Stimulated activated CD4-positive, alpha-beta T cell treated with anti-CD3 and anti-CD28 coated beads, Interleukin-2, amount 100 ng/mL, for 24 hours (primary cell): ENCODE data around the gene DNAJC17.

Experiments used
- DNase-seq, 2 donors: peaks; one replicate each; pipeline ENCODE4 v3.0.0-alpha.2; 2020

DNAJC17 gene

GRCh38 chr15:40763801-40764628 lies 43.3 kb downstream of the DNAJC17 start, which contains the start of gene GCHFR:
Gene GCHFR (plus strand): TSS chr15:40764068. CDS start chr15:40764181, 113 bp downstream.
- peak; percentile 70 to 75 for DNase-seq

DNA sequence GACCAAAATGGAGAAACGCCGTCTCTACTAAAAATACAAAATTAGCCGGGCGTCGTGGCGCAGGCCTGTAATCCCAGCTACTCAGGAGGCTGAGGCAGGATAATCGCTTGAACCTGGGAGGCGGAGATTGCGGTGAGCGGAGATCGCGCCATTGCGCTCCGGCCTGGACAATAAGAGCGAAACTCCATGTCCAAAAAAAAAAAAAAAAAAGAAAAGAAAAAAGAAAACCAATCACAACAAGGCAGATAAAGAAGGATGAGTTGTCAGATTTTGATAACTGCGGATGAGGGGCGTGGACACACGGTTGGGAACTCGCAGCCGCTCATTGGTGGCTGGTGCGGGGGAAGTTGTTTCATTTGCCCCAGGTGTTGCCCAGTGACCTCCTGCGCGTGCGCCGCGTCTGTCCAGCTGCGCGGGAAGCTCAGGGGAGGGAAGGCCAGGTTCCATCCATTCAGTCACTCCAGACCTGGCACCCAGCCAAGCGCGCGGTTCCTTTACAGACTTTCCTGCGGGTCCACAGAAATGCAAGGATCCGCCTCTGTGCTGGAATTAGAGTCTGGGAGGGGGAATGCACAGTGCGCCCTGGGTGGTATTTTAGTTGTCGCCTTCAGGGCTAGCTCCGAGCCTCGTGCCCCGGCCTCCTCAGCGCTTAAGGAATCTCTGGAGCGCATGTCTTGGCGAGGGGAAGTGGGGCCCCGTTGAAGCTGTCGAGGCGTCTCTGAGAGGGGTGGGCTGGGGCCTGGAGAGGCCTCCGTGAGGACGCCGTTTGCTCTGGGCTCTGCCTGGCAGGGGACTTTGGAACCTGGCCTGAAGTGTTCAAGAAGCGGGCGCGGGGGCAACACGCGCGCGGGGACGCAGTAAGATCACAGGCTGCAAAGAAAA lies 44.1 kb downstream of the DNAJC17 start:
- peak; percentile 54 to 65 for DNase-seq

- no peak for DNase-seq
Measured at GRCh38 chr15:40759961-40760360, 47.3 kb downstream of the DNAJC17 start.

- DNase-seq: no peak
Measured at GRCh38 chr15:40756938-40757337, 50.3 kb downstream of the DNAJC17 start.

DNA sequence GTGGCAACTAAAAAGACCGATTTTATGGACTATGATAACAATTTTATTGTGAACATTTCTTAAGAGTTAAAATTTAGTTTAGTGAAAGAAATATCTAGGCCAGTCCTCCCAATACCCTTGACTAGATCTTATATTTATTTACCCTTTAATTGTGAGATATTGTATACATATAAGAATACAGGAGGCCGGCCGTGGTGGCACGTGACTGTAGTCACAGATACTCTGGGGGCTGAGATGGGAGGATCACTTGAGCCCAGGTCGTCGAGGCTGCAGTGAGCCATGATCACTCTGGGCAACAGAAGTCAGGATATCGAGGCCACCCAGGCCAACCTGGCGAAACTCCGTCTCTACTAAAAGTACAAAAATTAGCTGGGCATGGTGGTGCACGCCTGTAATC lies 51.5 kb downstream of the DNAJC17 start:
- peak in 1 of 2 donors; percentile 20 for DNase-seq

DNA sequence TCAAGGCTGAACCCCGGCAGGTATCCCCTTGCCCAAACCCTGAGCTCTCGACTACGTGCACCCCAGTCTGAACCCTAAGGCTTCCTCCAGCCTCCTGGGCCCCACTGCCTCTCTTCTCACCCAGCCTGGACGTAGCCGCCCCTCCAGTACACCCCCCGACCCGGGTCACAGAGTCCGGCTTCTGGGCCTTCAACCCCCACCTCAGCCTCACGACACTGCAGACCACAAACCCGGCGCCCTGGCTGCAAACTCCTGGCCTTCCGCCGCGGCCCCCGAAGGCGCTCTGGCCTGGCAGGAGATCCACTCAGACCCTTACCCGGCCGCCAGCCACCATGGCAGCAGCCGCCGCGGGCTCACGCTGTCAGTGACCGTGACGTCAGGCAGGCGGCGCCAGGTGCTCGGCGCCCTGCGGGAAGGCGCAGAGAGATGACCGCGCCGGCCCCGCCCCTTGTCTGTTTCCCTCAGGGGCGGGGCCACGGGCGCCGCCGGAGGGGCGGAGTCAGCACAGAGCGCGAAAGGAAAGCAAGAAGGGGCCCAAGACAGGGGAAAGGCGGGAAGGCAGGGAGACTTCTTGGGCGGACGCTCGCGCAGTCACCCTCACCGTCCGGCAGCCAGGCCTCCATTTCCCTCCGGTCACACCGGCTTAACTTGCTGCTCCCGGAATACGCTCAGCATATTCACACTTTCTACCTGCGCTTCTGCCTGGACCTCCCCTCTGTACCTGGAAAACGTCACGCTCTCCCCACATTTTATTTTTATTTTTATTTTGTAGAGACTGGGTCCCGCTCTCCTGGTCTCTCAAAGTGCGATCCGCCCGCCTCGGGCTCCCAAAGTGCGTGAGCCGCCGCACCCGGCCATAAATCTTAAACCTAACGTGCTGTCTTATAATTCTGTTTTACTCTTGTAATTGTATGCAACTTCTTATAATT lies 52.1 kb downstream of the DNAJC17 start, which contains the start of gene RMDN3:
Gene RMDN3, minus strand, starts transcription at position 372 of the 929 bp plus-strand sequence. CDS start 471 bp downstream, outside the sequence.
- DNase-seq: peak; percentile 94 to 96

GRCh38 chr15:40754574-40754882 lies 52.7 kb downstream of the DNAJC17 start:
- peak in 1 of 2 donors; percentile 20 for DNase-seq

DNA sequence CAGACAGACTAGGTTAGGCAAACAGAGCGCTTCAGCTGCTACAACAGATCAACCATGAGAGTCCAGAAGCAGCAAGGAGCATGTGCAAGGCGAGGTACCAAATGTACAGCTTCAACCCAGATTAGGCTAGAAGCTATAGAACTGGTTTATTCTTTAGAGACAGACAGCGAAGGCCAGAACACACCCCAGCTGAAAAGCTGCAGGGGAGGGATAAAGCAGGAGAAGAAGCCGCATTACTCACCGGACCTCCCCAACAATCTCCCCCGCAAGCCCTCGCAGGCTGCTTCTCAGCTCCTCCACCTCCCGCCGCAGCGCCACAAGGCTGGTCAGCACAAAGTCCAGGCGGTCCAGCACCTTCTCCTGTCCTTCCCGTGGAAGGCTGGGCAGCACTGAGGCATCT lies 55.5 kb downstream of the DNAJC17 start:
- no peak for DNase-seq

DNA sequence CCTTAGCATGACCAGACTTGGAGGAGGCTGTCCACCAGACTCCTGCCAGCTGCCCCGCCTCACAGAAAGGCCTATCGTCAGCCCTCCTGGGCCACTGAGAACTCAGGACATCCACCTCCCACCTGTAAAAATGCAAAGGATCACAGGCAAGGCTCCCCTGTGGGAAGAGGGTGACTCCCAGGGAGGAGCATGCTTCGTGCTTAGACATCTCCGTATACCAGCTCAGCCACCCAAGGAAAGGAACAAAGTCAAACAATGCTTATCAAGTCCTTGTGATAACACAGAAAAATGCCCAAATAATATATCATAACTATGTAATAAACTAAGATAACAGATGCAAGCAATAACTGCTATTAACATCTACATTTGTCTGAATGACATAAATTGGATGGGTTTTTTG lies 56.4 kb downstream of the DNAJC17 start:
- no peak for DNase-seq

DNA sequence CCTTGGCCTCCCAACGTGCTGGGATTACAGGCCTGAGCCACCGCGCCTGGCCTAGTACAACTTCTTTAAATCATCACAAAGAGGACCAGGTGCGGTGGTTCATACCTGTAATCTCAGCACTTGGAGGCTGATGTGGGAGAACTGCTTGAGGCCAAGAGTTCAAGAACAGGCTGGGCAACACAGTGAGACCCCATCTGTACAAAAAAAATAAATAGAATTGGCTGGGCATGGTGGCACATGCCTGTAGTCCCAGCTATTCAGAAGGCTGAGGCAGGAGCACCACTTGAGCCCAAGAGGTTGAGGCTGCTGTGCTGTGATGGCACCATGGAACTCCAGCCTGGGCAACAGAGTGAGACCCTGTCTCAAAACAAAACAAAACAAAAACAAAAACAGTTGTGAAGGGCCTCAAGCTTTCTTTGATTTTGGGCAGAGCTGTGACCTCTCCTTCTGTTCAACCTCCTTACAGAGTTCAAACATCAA lies 58.1 kb downstream of the DNAJC17 start:
- DNase-seq: no peak

DNA sequence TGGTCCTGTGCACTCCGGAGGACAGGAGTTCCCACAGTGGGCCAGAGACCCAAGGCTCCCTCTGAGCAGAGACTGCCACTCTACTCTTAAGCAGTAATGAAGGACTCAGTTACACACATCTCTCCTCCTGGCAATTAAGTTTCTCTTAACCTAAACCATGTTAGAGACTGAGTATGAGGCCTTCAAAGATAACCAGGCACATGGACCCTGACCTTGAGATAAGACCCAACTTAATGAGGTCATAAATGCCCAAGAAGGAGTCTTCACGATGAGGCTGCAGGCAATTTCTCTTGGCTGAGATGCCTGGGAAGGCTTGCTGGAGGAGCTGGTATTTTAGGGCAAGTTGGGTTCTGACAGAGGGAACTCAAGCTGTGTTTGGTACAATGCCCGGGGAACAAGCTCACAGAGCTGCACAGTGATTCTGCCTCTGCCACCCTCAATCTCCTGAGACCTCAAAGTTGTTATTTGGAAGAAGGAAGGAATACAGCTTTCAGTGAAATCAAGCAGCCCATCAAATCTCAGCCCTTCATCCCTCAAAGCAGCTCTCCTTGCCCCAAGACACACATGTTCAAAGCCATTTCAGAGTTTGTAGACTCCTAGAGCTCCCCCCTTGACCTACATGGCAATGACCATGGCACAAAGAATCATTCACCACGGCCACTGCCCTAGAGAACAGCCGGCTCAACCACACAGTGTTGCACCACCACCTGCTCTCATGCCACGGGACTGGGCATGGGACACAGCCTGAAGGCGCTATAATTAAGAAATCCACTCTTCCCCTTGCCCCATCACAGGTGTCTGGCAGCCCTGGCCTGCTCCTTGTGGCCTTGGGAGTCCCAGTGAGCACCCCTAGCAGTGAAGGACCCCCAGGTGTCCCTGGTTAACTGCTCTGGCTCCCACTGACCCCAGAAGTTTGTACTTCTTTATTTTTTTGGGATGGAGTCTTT lies 59.3 kb downstream of the DNAJC17 start:
- DNase-seq: no peak

DNA sequence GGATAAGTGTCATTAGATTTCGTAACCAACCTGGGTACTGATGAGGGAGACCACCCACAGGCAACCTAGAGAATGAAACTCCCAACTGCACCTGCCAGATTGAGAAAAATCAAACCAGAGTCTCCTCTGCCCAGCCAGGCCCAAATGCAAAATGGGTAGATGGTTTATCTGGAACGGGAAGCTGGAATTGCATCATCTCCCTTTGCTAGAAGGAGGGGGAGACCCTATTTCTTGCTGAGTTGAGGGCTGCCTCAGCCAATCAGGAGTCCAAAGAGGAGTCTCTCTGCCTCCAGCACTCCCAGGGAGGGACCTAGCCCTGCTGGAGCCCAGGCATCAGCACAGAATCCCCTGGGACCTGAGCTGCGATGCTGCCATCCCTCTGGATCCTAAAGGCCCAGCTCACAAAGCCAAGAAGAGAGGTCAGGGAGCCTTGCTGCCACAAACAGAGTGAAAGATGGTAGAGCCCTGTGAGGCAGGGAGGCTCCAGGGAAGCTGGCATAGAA lies 60.3 kb downstream of the DNAJC17 start:
- DNase-seq: no peak

GRCh38 chr15:40744815-40745152 lies 62.5 kb downstream of the DNAJC17 start:
- no peak for DNase-seq

DNA sequence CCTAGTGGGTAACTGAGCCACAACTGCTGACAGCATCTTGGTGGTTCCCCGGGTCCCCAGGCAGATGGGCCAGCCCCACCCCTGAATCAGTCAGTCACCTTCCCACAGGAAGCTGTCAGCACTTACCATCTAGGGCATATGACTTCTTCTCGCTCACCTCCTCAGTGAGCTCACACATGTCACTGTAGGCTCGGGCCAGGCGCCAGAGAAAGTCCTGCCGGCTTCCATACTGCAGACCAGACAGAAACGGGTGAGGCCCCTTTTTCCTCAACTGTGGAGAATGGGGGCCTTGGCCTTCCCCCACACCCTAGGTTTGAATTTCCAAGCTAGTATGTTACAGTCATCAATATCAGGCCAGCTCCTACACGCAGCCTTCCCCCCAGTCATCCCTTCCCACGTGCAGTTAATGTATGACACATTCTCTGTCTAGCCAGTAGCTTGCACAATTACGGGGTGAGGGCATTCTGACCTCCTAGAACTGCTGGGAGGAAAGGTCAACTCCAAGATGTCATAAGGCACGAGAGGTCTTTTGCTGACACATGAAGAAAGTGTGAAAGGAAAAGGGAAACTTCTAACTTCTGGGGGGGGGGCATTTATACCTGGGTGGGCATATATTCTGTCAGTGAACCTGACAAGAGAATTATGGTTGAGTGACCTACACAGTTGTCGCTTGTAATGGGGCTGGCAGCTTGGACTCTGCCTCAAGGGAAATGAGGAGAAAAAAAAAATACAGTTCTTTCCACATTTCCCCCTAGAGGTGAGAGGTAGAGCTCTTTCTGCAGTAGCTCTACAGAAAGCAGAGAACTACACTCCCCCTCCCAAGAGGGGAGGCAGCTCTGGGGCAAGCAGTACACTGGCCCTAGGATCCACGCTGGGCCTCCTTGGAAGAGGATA lies 63.1 kb downstream of the DNAJC17 start:
- peak; percentile 59 to 63 for DNase-seq

GRCh38 chr15:40743485-40743901 lies 63.8 kb downstream of the DNAJC17 start:
- no peak for DNase-seq

DNA sequence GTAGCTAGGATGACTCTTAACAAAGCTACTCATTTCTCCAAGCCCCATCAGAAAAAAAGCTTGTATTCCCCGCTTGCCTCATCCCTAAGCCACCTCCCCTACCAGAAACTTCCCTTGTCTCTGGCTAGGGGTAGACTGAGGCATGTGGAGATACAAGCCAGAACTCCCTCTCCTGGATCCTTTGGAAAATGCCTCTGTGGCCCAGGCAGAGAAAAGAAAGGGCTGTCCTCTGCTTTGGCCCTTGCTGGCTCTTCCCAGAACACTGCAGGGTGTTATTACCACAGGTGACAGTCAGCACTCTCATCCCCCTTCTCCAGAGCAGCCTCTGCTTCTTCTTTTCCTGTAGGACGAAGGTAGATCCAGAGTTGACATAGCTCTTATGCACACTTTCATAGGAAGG lies 67.4 kb downstream of the DNAJC17 start:
- DNase-seq: no peak

GRCh38 chr15:40739047-40739446 lies 68.2 kb downstream of the DNAJC17 start:
- no peak for DNase-seq

GRCh38 chr15:40737048-40737447 lies 70.2 kb downstream of the DNAJC17 start:
- no peak for DNase-seq

DNA sequence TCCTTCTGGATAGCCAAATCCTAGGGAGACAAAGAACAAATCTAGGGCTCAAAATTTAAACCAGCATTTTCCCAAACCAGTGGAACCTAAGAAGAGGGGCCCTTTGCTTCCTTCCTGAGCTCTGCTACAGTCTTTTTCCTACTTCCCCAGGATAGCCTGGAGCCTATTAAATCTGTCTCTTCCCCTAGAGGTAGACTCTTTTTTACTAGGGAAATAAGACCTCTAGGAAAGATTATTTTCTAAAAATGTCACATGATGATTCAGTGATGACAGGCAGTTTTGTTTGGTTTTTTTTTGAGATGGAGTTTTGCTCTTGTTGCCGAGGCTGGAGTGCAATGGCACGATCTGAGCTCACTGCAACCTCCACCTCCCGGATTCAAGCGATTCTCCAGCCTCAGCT lies 70.7 kb downstream of the DNAJC17 start:
- DNase-seq: no peak

DNA sequence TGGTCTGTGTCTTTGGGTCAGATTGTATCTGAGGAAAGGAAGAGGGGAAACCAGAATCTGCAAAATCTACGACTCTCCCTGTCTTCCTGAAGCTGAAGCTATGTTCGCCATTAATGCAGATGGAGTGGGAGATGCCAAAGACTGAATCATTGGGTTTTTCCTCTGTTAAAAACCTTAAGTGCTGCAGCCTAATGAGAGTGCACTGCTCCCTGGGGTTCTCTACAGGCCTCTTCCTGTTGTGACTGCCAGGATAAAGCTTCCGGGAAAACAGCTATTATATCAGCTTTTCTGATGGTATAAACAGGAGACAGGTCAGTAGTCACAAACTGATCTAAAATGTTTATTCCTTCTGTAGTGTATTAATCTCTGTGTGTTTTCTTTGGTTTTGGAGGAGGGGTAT lies 76.2 kb downstream of the DNAJC17 start:
- DNase-seq: no peak
